CD8-positive, alpha-beta memory T cell (primary cell): ENCODE results near the gene ZBTB7A. TPM values are rescaled to one million over a fixed set of nuclear protein-coding genes. Genes with fewer than 3 reads are reported as not detected.

Source experiments
- CTCF ChIA-PET: fragments of 350-600 bp; sonication (Branson Sonifier 250); formaldehyde crosslinking; loops from one replicate; lab custom pipeline; 2021; ENCODE audit warnings: antibody characterized with exemption; lab: Charles Lee
- POLR2A ChIA-PET: fragments of 350-600 bp; sonication (Branson Sonifier 250); formaldehyde crosslinking; loops from one replicate; lab custom pipeline; 2021; ENCODE audit warnings: antibody characterized with exemption; lab: Charles Lee
- DNase-seq, 5 donors: peaks; one replicate each; pipeline versions ENCODE4 v3.0.0 to v3.0.0-alpha.2; 2020 to 2022; ENCODE audit warnings: mixed read lengths in 1 of 5
- H3K27ac ChIP-seq: one replicate; pipeline ENCODE4 v1.7.0; 2013; ENCODE audit warnings: low read depth, mild to moderate bottlenecking, low read length, moderate library complexity
- H3K27me3 ChIP-seq: 2 replicates; pipeline ENCODE4 v1.7.0; 2013; ENCODE audit warnings: low read length, mild to moderate bottlenecking; ENCODE audit not compliant: insufficient read depth, poor library complexity, severe bottlenecking
- H3K36me3 ChIP-seq: 2 replicates; pipeline ENCODE4 v1.7.0; 2013; ENCODE audit warnings: mild to moderate bottlenecking, low read length, moderate library complexity; ENCODE audit not compliant: insufficient read depth
- H3K4me1 ChIP-seq: 2 replicates; pipeline ENCODE4 v1.7.0; 2013; ENCODE audit warnings: mild to moderate bottlenecking, low read length, moderate library complexity; ENCODE audit not compliant: insufficient read depth
- H3K4me3 ChIP-seq: 2 replicates; pipeline ENCODE4 v1.7.0; 2013; ENCODE audit warnings: mild to moderate bottlenecking, low read length
- H3K9me3 ChIP-seq: 2 replicates; pipeline ENCODE4 v1.7.0; 2013; ENCODE audit warnings: mild to moderate bottlenecking, low read length
- H3K27ac Mint-ChIP-seq, 8 donors: one replicate each; pipeline ENCODE4 v1.8.0; 2020 to 2021; ENCODE audit warnings: mixed read lengths in 8 of 8, mild to moderate bottlenecking in 6 of 8, inconsistent platforms in 3 of 8, moderate library complexity in 3 of 8
- H3K27me3 Mint-ChIP-seq, 2 donors: one replicate each; pipeline ENCODE4 v1.8.0; 2020 to 2021; ENCODE audit warnings: mixed read lengths in 2 of 2, mild to moderate bottlenecking in 1 of 2, moderate library complexity in 1 of 2
- H3K36me3 Mint-ChIP-seq, 3 donors: one replicate each; pipeline ENCODE4 v1.8.0; 2020 to 2021; ENCODE audit warnings: mixed read lengths in 3 of 3, inconsistent platforms in 1 of 3, mild to moderate bottlenecking in 1 of 3
- H3K4me1 Mint-ChIP-seq, 3 donors: one replicate each; pipeline ENCODE4 v1.8.0; 2020 to 2021; ENCODE audit warnings: mixed read lengths in 3 of 3, inconsistent platforms in 1 of 3, mild to moderate bottlenecking in 1 of 3
- H3K4me3 Mint-ChIP-seq, 7 donors: one replicate each; pipeline ENCODE4 v1.8.0; 2020 to 2021; ENCODE audit warnings: mixed read lengths in 7 of 7, mild to moderate bottlenecking in 6 of 7, moderate library complexity in 4 of 7, inconsistent platforms in 2 of 7
- H3K9me3 Mint-ChIP-seq, 5 donors: one replicate each; pipeline ENCODE4 v1.8.0; 2020 to 2022; ENCODE audit warnings: mixed read lengths in 5 of 5, mild to moderate bottlenecking in 3 of 5, moderate library complexity in 2 of 5, inconsistent platforms in 1 of 5
- polyA plus RNA-seq: library from polyadenylated mRNA; unstranded; fragments of 300-500 nt; fragmentation: Illumina TruSeq; gene quantifications from one replicate; pipeline ENCODE4 v1.2.3, GENCODE V29; 2021
- total RNA-seq, 2 experiments: library from RNA; stranded (reverse); gene quantifications; one replicate each; pipeline ENCODE4 v1.2.3, GENCODE V29; 2021

ZBTB7A gene
- total and polyA plus RNA-seq, 3 experiments from 2014 or later = 44.1 to 86.1 (median 46.8) TPM

- Mint-ChIP-seq H3K9me3 (no peaks in the 10 kb centered on the region), H3K36me3 (no peaks in the 10 kb centered on the region), H3K4me1 (peaks cover 42 to 73% (median 51%) of the 10 kb centered on the region in 3 donors), H3K27me3 (no peaks in the 10 kb centered on the region), H3K27ac (peak overlapping the region; percentile 63 to 83 (median 82)), H3K4me3 (peak overlapping the region in 6 of 7 donors; percentile 31 to 83 (median 58))
- Histone ChIP-seq H3K27ac (no peak overlapping the region), H3K4me1 (peaks cover 75% of the 10 kb centered on the region), H3K36me3 (no peaks in the 10 kb centered on the region), H3K9me3 (no peaks in the 10 kb centered on the region), H3K27me3 (no peaks in the 10 kb centered on the region), H3K4me3 (no peak overlapping the region)
- ChIA-PET CTCF (interaction anchor here (1.5 kb wide), 1 partner anchor 14 kb away, joined by 5 read pairs; no protein-coding TSS in a partner anchor), POLR2A (interaction anchor here (0.9 to 1.4 kb wide), 2 partner anchors 33 to 53 kb away, joined by 3 read pairs; no protein-coding TSS in a partner anchor)
- no peak for DNase-seq
Measured at GRCh38 chr19:4086411-4086867, 19.7 kb upstream of the ZBTB7A start.

- ChIA-PET POLR2A (interaction anchor here (1.5 kb wide), 1 partner anchor 18 kb away, joined by 7 read pairs; the partner anchor contains the start of gene ZBTB7A), CTCF (no interaction called here)
- no peaks in the 10 kb centered on the region for H3K27me3 ChIP-seq
- H3K9me3 Mint-ChIP-seq = no peaks in the 10 kb centered on the region
- no peaks in the 10 kb centered on the region for H3K27me3 Mint-ChIP-seq
- H3K9me3 ChIP-seq = no peaks in the 10 kb centered on the region
- peak overlapping the region; percentile 3 to 78 (median 71) for H3K4me3 Mint-ChIP-seq
- no peak overlapping the region for H3K4me3 ChIP-seq
- no peak for DNase-seq
- H3K4me1 ChIP-seq = peaks cover 69% of the 10 kb centered on the region
- peaks cover 40 to 66% (median 47%) of the 10 kb centered on the region in 3 donors for H3K4me1 Mint-ChIP-seq
- H3K36me3 Mint-ChIP-seq = no peaks in the 10 kb centered on the region
- H3K36me3 ChIP-seq = no peaks in the 10 kb centered on the region
- peak overlapping the region; percentile 38 to 95 (median 88) for H3K27ac Mint-ChIP-seq
- H3K27ac ChIP-seq = peak overlapping the region; percentile 51
Measured at GRCh38 chr19:4084547-4084877, 17.8 kb upstream of the ZBTB7A start.

- Mint-ChIP-seq H3K9me3 (no peaks in the 10 kb centered on the region), H3K4me1 (peaks cover 34 to 62% (median 41%) of the 10 kb centered on the region in 3 donors), H3K36me3 (no peaks in the 10 kb centered on the region), H3K27me3 (no peaks in the 10 kb centered on the region), H3K27ac (peak overlapping the region; percentile 38 to 95 (median 91)), H3K4me3 (peak overlapping the region; percentile 3 to 78 (median 71))
- peak in 3 of 5 donors; percentile 46 to 64 (median 50) for DNase-seq
- peak overlapping the region; percentile 51 for H3K27ac ChIP-seq
- H3K27me3 ChIP-seq = no peaks in the 10 kb centered on the region
- no peaks in the 10 kb centered on the region for H3K36me3 ChIP-seq
- ChIA-PET POLR2A (interaction anchor here (0.5 to 1.5 kb wide), 3 partner anchors 18 to 39 kb away, joined by 3 to 7 read pairs (median 6); partner anchors contain the start of gene ZBTB7A), CTCF (no interaction called here)
- peaks cover 63% of the 10 kb centered on the region for H3K4me1 ChIP-seq
- H3K4me3 ChIP-seq = peak overlapping the region; percentile 22
- no peaks in the 10 kb centered on the region for H3K9me3 ChIP-seq
Measured at GRCh38 chr19:4083677-4084546, 17.2 kb upstream of the ZBTB7A start.

GRCh38 chr19:4082172-4082571 lies 15.5 kb upstream of the ZBTB7A start:
- Mint-ChIP-seq H3K9me3 (no peaks in the 10 kb centered on the region), H3K36me3 (no peaks in the 10 kb centered on the region), H3K4me3 (no peak overlapping the region), H3K27me3 (no peaks in the 10 kb centered on the region), H3K27ac (peak overlapping the region in 3 of 8 donors; percentile 24 to 77 (median 72)), H3K4me1 (peaks cover 22 to 59% (median 29%) of the 10 kb centered on the region in 3 donors)
- DNase-seq = no peak
- H3K9me3 ChIP-seq = no peaks in the 10 kb centered on the region
- H3K36me3 ChIP-seq = no peaks in the 10 kb centered on the region
- H3K4me3 ChIP-seq = no peak overlapping the region
- ChIA-PET POLR2A (interaction anchor here (0.5 to 0.9 kb wide), 2 partner anchors 23 to 212 kb away, joined by 3 read pairs; no protein-coding TSS in a partner anchor), CTCF (interaction anchor here (0.6 to 1.1 kb wide), 2 partner anchors 58 to 163 kb away, joined by 3 read pairs; no protein-coding TSS in a partner anchor)
- H3K27ac ChIP-seq = no peak overlapping the region
- H3K27me3 ChIP-seq = no peaks in the 10 kb centered on the region
- H3K4me1 ChIP-seq = peaks cover 57% of the 10 kb centered on the region

GRCh38 chr19:4081441-4082129 lies 14.9 kb upstream of the ZBTB7A start:
- no peaks in the 10 kb centered on the region for H3K27me3 ChIP-seq
- H3K27me3 Mint-ChIP-seq = no peaks in the 10 kb centered on the region
- peaks cover 57% of the 10 kb centered on the region for H3K4me1 ChIP-seq
- H3K4me1 Mint-ChIP-seq = peaks cover 24 to 59% (median 29%) of the 10 kb centered on the region in 3 donors
- no peaks in the 10 kb centered on the region for H3K36me3 Mint-ChIP-seq
- H3K4me3 ChIP-seq = no peak overlapping the region
- DNase-seq = no peak
- no peaks in the 10 kb centered on the region for H3K9me3 Mint-ChIP-seq
- ChIA-PET CTCF (interaction anchor here (0.6 to 1.1 kb wide), 2 partner anchors 58 to 163 kb away, joined by 3 read pairs; no protein-coding TSS in a partner anchor), POLR2A (interaction anchor here (0.5 kb wide), 1 partner anchor 212 kb away, joined by 3 read pairs; no protein-coding TSS in a partner anchor)
- no peak overlapping the region for H3K27ac ChIP-seq
- no peaks in the 10 kb centered on the region for H3K36me3 ChIP-seq
- H3K4me3 Mint-ChIP-seq = no peak overlapping the region
- peak overlapping the region in 2 of 8 donors; percentile 24 to 77 for H3K27ac Mint-ChIP-seq
- H3K9me3 ChIP-seq = no peaks in the 10 kb centered on the region

- no peaks in the 10 kb centered on the region for H3K36me3 ChIP-seq
- Mint-ChIP-seq H3K4me1 (peaks cover 16 to 50% (median 20%) of the 10 kb centered on the region in 3 donors), H3K4me3 (no peak overlapping the region), H3K27ac (peak overlapping the region in 2 of 8 donors; percentile 47 to 73), H3K9me3 (no peaks in the 10 kb centered on the region), H3K27me3 (no peaks in the 10 kb centered on the region), H3K36me3 (no peaks in the 10 kb centered on the region)
- ChIA-PET POLR2A (no interaction called here), CTCF (no interaction called here)
- no peaks in the 10 kb centered on the region for H3K27me3 ChIP-seq
- peaks cover 51% of the 10 kb centered on the region for H3K4me1 ChIP-seq
- H3K4me3 ChIP-seq = no peak overlapping the region
- no peak overlapping the region for H3K27ac ChIP-seq
- DNase-seq = no peak
- no peaks in the 10 kb centered on the region for H3K9me3 ChIP-seq
Measured at GRCh38 chr19:4080473-4080872, 13.8 kb upstream of the ZBTB7A start.

- Mint-ChIP-seq H3K4me3 (peak overlapping the region; percentile 80 to 95 (median 86)), H3K4me1 (peaks cover 14 to 34% (median 14%) of the 10 kb centered on the region in 3 donors), H3K36me3 (no peaks in the 10 kb centered on the region), H3K9me3 (no peaks in the 10 kb centered on the region), H3K27me3 (no peaks in the 10 kb centered on the region), H3K27ac (peak overlapping the region; percentile 62 to 93 (median 88))
- Histone ChIP-seq H3K4me1 (peaks cover 36% of the 10 kb centered on the region), H3K9me3 (no peaks in the 10 kb centered on the region), H3K36me3 (no peaks in the 10 kb centered on the region), H3K27me3 (no peaks in the 10 kb centered on the region), H3K27ac (peak overlapping the region; percentile 59), H3K4me3 (peak overlapping the region; percentile 73)
- ChIA-PET CTCF (interaction anchor here (0.6 to 2.1 kb wide), 4 partner anchors 12 to 237 kb away, joined by 3 to 7 read pairs (median 3); no protein-coding TSS in a partner anchor), POLR2A (interaction anchor here (0.8 to 1.4 kb wide), 6 partner anchors 9 to 70 kb away, joined by 3 to 7 read pairs (median 6); partner anchors contain the start of gene PIAS4)
- DNase-seq = peak in 2 of 5 donors; percentile 56 to 66
Measured at GRCh38 chr19:4077800-4078684, 11.3 kb upstream of the ZBTB7A start.
